ENCODE data around the gene TEDC1.

Gene TEDC1

GRCh38 chr14:105498430-105499255 lies 7.6 kb downstream of the TEDC1 start:
- DNase-seq = no peak

- DNase-seq = no peak
These were observed 8.4 kb downstream of the TEDC1 start for GRCh38 chr14:105499256-105500035.

- no peak for DNase-seq
These were observed 9.1 kb downstream of the TEDC1 start for GRCh38 chr14:105500036-105500725.

GRCh38 chr14:105500726-105501101 lies 9.7 kb downstream of the TEDC1 start:
- no peak for DNase-seq

GRCh38 chr14:105501504-105502291 lies 10.7 kb downstream of the TEDC1 start:
- no peak for DNase-seq

- DNase-seq = no peak
These were observed 11.6 kb downstream of the TEDC1 start for GRCh38 chr14:105502446-105503295.

GRCh38 chr14:105503296-105503640 lies 12.2 kb downstream of the TEDC1 start:
- no peak for DNase-seq

GRCh38 chr14:105503935-105504692 lies 13.1 kb downstream of the TEDC1 start:
- no peak for DNase-seq

- DNase-seq = no peak
These were observed 14.1 kb downstream of the TEDC1 start for GRCh38 chr14:105505101-105505500.

- DNase-seq = no peak
These were observed 16.2 kb downstream of the TEDC1 start for GRCh38 chr14:105507247-105507646.

- no peak for DNase-seq
These were observed 17.0 kb downstream of the TEDC1 start for GRCh38 chr14:105508069-105508468.

GRCh38 chr14:105508601-105509000 lies 17.6 kb downstream of the TEDC1 start:
- no peak for DNase-seq

GRCh38 chr14:105517096-105517495 lies 26.1 kb downstream of the TEDC1 start:
- DNase-seq = no peak

GRCh38 chr14:105519946-105520698 lies 29.1 kb downstream of the TEDC1 start:
- DNase-seq = no peak

- no peak for DNase-seq
These were observed 34.3 kb downstream of the TEDC1 start for GRCh38 chr14:105525326-105525725.

- peak; percentile 46 for DNase-seq
These were observed 35.1 kb downstream of the TEDC1 start, which contains the start of gene TMEM121 for GRCh38 chr14:105525861-105526775. Gene TMEM121 (plus strand): TSS chr14:105526583. CDS start chr14:105528835, 2,252 bp downstream.

- no peak for DNase-seq
These were observed 35.8 kb downstream of the TEDC1 start for GRCh38 chr14:105526776-105527380.

- no peak for DNase-seq
These were observed 36.4 kb downstream of the TEDC1 start for GRCh38 chr14:105527381-105527825.

Measured in activated CD4-positive, alpha-beta T cell treated with anti-CD3 and anti-CD28 coated beads for 48 hours (primary cell).